ENCODE results near the gene LRRTM3. TPM values are rescaled to one million over a fixed set of nuclear protein-coding genes. Genes with fewer than 3 reads are reported as not detected.

Gene LRRTM3
- total RNA-seq, 2 experiments from 2014 or later, result not detected

GRCh38 chr10:67011981-67012380 lies 86.1 kb downstream of the LRRTM3 start:
- ATAC-seq (ENCODE audit: low read depth) (no peak), DNase-seq (no peak)
- no peak overlapping the region for H3K27ac Mint-ChIP-seq
- POLR2A ChIA-PET, result no interaction called here
- no peaks in the 10 kb centered on the region for H3K36me3 Mint-ChIP-seq
- no peak overlapping the region for H3K4me3 Mint-ChIP-seq
- H3K4me1 Mint-ChIP-seq, result no peaks in the 10 kb centered on the region
- no peaks in the 10 kb centered on the region for H3K27me3 Mint-ChIP-seq
- H3K9me3 Mint-ChIP-seq, result no peaks in the 10 kb centered on the region

GRCh38 chr10:67015225-67015624 lies 89.4 kb downstream of the LRRTM3 start:
- H3K27ac Mint-ChIP-seq, result no peak overlapping the region
- no peak for DNase-seq
- H3K4me3 Mint-ChIP-seq, result no peak overlapping the region
- H3K9me3 Mint-ChIP-seq, result no peaks in the 10 kb centered on the region
- H3K4me1 Mint-ChIP-seq, result no peaks in the 10 kb centered on the region
- H3K36me3 Mint-ChIP-seq, result no peaks in the 10 kb centered on the region
- ATAC-seq (ENCODE audit: low read depth), result no peak
- no peaks in the 10 kb centered on the region for H3K27me3 Mint-ChIP-seq
- POLR2A ChIA-PET, result no interaction called here

DNA sequence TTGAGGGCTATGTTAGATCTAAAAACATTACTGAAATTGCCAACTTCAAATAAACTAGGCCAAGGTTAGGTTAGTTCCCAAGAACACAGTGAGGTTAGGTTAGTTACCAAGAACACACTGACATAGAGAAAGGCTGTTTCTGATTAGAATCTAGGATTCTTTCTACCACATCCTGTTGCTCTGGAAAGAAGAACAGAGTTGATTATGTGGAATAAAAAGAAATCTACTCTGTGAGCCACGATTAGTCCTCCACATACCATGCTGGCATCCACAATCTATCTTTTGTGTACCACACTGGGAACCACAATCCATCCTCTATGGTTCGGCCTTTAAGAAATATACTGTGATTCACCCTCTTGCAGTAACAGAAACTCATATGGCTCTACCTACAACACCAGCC lies 91.4 kb downstream of the LRRTM3 start:
- POLR2A ChIA-PET, result no interaction called here
- H3K9me3 Mint-ChIP-seq, result no peaks in the 10 kb centered on the region
- ATAC-seq (ENCODE audit: low read depth) (no peak), DNase-seq (no peak)
- H3K27ac Mint-ChIP-seq, result no peak overlapping the region
- no peaks in the 10 kb centered on the region for H3K27me3 Mint-ChIP-seq
- H3K4me1 Mint-ChIP-seq, result no peaks in the 10 kb centered on the region
- no peaks in the 10 kb centered on the region for H3K36me3 Mint-ChIP-seq
- H3K4me3 Mint-ChIP-seq, result no peak overlapping the region

- DNase-seq, result no peak
- H3K27me3 Mint-ChIP-seq, result no peaks in the 10 kb centered on the region
- no peak overlapping the region for H3K27ac Mint-ChIP-seq
- no peaks in the 10 kb centered on the region for H3K4me1 Mint-ChIP-seq
- POLR2A ChIA-PET, result no interaction called here
- H3K9me3 Mint-ChIP-seq, result peaks cover 2% of the 10 kb centered on the region
- no peaks in the 10 kb centered on the region for H3K36me3 Mint-ChIP-seq
- H3K4me3 Mint-ChIP-seq, result no peak overlapping the region
- ATAC-seq (ENCODE audit: low read depth), result no peak
Measured at GRCh38 chr10:67022099-67022498, 96.3 kb downstream of the LRRTM3 start.

- Mint-ChIP-seq H3K9me3 (no peaks in the 10 kb centered on the region), H3K36me3 (no peaks in the 10 kb centered on the region), H3K27ac (no peak overlapping the region), H3K4me3 (no peak overlapping the region), H3K27me3 (no peaks in the 10 kb centered on the region), H3K4me1 (no peaks in the 10 kb centered on the region)
- no peak for DNase-seq
- POLR2A ChIA-PET, result no interaction called here
- no peak for ATAC-seq (ENCODE audit: low read depth)
Measured at GRCh38 chr10:67033878-67034277, 108.0 kb downstream of the LRRTM3 start.

DNA sequence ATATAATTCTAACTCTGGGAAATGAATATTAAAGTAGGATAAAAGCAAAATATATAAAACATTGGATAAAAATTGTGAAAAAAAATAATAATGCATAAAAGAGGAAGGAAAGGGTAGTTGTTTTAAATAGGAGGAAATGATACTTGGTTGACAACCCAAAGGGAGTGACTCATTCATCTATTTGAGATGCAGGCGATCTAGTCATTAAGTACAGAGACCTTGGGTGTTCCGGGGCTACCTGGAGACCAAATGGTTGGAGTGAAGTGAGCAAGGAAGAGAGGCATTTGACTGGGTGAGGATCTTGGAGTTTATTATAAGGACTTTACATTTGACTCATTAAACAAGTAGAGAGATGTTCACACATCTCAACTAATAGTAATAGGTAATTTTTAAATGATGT lies 111.0 kb downstream of the LRRTM3 start:
- H3K4me3 Mint-ChIP-seq, result no peak overlapping the region
- H3K36me3 Mint-ChIP-seq, result no peaks in the 10 kb centered on the region
- no peaks in the 10 kb centered on the region for H3K27me3 Mint-ChIP-seq
- DNase-seq, result no peak
- H3K27ac Mint-ChIP-seq, result no peak overlapping the region
- POLR2A ChIA-PET, result no interaction called here
- ATAC-seq (ENCODE audit: low read depth), result no peak
- no peaks in the 10 kb centered on the region for H3K4me1 Mint-ChIP-seq
- no peaks in the 10 kb centered on the region for H3K9me3 Mint-ChIP-seq

- no peaks in the 10 kb centered on the region for H3K36me3 Mint-ChIP-seq
- ATAC-seq (ENCODE audit: low read depth), result no peak
- H3K4me1 Mint-ChIP-seq, result no peaks in the 10 kb centered on the region
- no peaks in the 10 kb centered on the region for H3K27me3 Mint-ChIP-seq
- no peaks in the 10 kb centered on the region for H3K9me3 Mint-ChIP-seq
- DNase-seq, result no peak
- POLR2A ChIA-PET, result no interaction called here
- no peak overlapping the region for H3K4me3 Mint-ChIP-seq
- H3K27ac Mint-ChIP-seq, result no peak overlapping the region
Measured at GRCh38 chr10:67043041-67043440, 117.2 kb downstream of the LRRTM3 start.

DNA sequence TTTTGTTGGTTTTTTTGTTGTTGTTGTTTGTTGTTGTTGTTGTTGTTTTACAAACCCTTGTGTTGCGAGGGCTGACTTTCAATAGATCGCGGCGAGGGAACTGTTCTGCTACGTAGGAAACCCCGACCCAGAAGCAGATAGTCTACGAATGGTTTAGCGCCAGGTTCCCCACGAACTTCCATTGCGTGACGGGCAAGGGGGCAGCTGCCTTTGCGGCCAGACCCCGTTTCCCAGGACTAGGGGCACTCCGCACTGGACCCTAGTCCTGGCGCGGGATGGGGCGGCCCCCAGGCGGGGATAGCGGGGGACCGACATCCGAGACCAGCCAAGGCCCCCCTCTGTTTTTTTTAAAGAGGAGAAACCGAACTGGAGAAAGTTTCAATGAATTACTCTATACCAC lies 119.6 kb downstream of the LRRTM3 start:
- Mint-ChIP-seq H3K9me3 (no peaks in the 10 kb centered on the region), H3K36me3 (no peaks in the 10 kb centered on the region), H3K4me1 (no peaks in the 10 kb centered on the region), H3K27ac (no peak overlapping the region), H3K27me3 (no peaks in the 10 kb centered on the region), H3K4me3 (no peak overlapping the region)
- no peak for ATAC-seq (ENCODE audit: low read depth)
- POLR2A ChIA-PET, result no interaction called here
- DNase-seq, result no peak

DNA sequence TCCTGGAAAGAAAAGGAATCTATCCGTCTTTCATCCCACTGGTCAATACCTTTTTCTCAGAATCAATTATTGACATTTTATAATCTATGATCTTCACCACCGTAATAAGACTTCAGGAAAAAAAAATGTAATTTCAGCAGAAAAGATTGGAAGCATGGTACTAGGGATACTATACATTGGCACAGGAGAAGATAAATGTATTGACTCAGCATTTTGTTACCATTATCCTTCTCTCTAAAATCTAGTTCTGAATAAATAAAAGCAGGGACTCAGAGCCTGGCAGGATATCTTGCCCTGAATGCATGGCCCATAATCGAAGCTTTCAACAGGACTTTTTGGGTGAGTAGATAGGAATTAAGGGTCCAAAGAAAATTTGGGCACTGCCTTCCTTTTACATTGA lies 120.7 kb downstream of the LRRTM3 start:
- no peaks in the 10 kb centered on the region for H3K9me3 Mint-ChIP-seq
- no peaks in the 10 kb centered on the region for H3K27me3 Mint-ChIP-seq
- ATAC-seq (ENCODE audit: low read depth) (no peak), DNase-seq (no peak)
- H3K4me3 Mint-ChIP-seq, result no peak overlapping the region
- POLR2A ChIA-PET, result no interaction called here
- H3K27ac Mint-ChIP-seq, result no peak overlapping the region
- H3K36me3 Mint-ChIP-seq, result no peaks in the 10 kb centered on the region
- H3K4me1 Mint-ChIP-seq, result no peaks in the 10 kb centered on the region

GRCh38 chr10:67049988-67050387 lies 124.2 kb downstream of the LRRTM3 start:
- Mint-ChIP-seq H3K4me3 (no peak overlapping the region), H3K36me3 (no peaks in the 10 kb centered on the region), H3K27ac (no peak overlapping the region)

GRCh38 chr10:67050415-67050814 lies 124.6 kb downstream of the LRRTM3 start:
- POLR2A ChIA-PET, result no interaction called here
- H3K4me3 Mint-ChIP-seq, result no peak overlapping the region
- no peaks in the 10 kb centered on the region for H3K9me3 Mint-ChIP-seq
- no peak overlapping the region for H3K27ac Mint-ChIP-seq
- H3K27me3 Mint-ChIP-seq, result no peaks in the 10 kb centered on the region
- ATAC-seq (ENCODE audit: low read depth) (no peak), DNase-seq (no peak)
- H3K4me1 Mint-ChIP-seq, result no peaks in the 10 kb centered on the region
- no peaks in the 10 kb centered on the region for H3K36me3 Mint-ChIP-seq

More at GRCh38 chr10:67049988-67050387, 124.2 kb downstream of the LRRTM3 start:
- Mint-ChIP-seq H3K4me1 (no peaks in the 10 kb centered on the region), H3K27me3 (no peaks in the 10 kb centered on the region), H3K9me3 (no peaks in the 10 kb centered on the region)
- DNase-seq (no peak), ATAC-seq (ENCODE audit: low read depth) (no peak)
- POLR2A ChIA-PET, result no interaction called here

- H3K9me3 Mint-ChIP-seq, result no peaks in the 10 kb centered on the region
- DNase-seq (no peak), ATAC-seq (ENCODE audit: low read depth) (no peak)
- H3K27me3 Mint-ChIP-seq, result peaks cover 1% of the 10 kb centered on the region
- H3K27ac Mint-ChIP-seq, result no peak overlapping the region
- no peaks in the 10 kb centered on the region for H3K36me3 Mint-ChIP-seq
- no peak overlapping the region for H3K4me3 Mint-ChIP-seq
- POLR2A ChIA-PET, result no interaction called here
- no peaks in the 10 kb centered on the region for H3K4me1 Mint-ChIP-seq
Measured at GRCh38 chr10:67072654-67073053, 146.8 kb downstream of the LRRTM3 start.

- Mint-ChIP-seq H3K4me3 (no peak overlapping the region), H3K36me3 (no peaks in the 10 kb centered on the region), H3K27ac (no peak overlapping the region), H3K27me3 (peaks cover 1% of the 10 kb centered on the region), H3K9me3 (no peaks in the 10 kb centered on the region), H3K4me1 (no peaks in the 10 kb centered on the region)
- POLR2A ChIA-PET, result no interaction called here
- DNase-seq (no peak), ATAC-seq (ENCODE audit: low read depth) (no peak)
Measured at GRCh38 chr10:67075491-67075971, 149.7 kb downstream of the LRRTM3 start.

DNA sequence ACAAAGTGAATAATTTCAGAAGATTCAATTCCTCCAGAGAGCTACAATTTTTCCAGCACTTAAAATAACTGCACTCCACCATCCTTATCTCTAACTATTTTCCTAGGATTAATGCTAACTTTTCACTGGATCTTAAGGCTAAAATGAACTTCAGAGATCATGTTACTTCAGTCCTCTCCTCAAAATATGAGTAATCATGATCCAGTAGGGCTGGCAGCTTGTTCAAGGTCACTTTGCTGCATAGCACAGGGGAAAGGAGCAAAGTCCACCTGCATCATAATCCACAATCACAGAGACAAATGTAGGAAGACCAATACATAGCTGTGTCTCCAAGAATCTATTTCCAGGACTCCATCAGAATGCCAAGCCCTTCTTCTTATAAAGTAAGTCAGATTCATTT lies 150.3 kb downstream of the LRRTM3 start:
- POLR2A ChIA-PET, result no interaction called here
- H3K27me3 Mint-ChIP-seq, result peaks cover 1% of the 10 kb centered on the region
- ATAC-seq (ENCODE audit: low read depth), result no peak
- H3K27ac Mint-ChIP-seq, result no peak overlapping the region
- H3K4me3 Mint-ChIP-seq, result no peak overlapping the region
- no peaks in the 10 kb centered on the region for H3K4me1 Mint-ChIP-seq
- DNase-seq, result no peak
- H3K9me3 Mint-ChIP-seq, result no peaks in the 10 kb centered on the region
- H3K36me3 Mint-ChIP-seq, result no peaks in the 10 kb centered on the region

DNA sequence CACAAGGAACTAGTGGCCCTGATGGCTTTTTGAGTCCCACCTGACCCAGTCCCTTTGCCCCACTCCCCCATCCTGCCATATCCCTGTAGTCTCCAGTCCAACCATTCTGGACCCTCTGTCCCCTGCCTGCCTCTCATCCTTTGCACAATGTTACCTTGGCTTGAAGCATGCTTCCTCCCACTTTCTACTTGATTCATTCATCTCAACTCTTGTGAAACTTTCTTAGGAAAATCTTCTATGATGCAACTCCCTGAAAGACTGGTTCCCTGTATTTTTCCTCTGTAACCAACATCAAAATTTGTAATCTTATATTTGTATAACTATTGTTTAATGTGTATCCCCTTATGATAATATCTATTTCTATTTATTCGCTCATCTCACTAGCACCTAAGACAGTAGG lies 151.5 kb downstream of the LRRTM3 start:
- no peak for DNase-seq
- Mint-ChIP-seq H3K4me1 (no peaks in the 10 kb centered on the region), H3K4me3 (no peak overlapping the region), H3K36me3 (no peaks in the 10 kb centered on the region), H3K27ac (no peak overlapping the region), H3K27me3 (peaks cover 1% of the 10 kb centered on the region), H3K9me3 (no peaks in the 10 kb centered on the region)
- ATAC-seq (ENCODE audit: low read depth), result no peak
- POLR2A ChIA-PET, result no interaction called here
